SHP77 (cell line): Measurements from ENCODE around the gene JAG1.
A peak's percentile ranks its signal among the peaks of the same experiment; 100 is the strongest.

ENCODE experiments used
- DNase-seq, 2 experiments: peaks; one replicate each; lab custom pipeline; 2025; lab: John Stamatoyannopoulos, UW

Gene JAG1

DNA sequence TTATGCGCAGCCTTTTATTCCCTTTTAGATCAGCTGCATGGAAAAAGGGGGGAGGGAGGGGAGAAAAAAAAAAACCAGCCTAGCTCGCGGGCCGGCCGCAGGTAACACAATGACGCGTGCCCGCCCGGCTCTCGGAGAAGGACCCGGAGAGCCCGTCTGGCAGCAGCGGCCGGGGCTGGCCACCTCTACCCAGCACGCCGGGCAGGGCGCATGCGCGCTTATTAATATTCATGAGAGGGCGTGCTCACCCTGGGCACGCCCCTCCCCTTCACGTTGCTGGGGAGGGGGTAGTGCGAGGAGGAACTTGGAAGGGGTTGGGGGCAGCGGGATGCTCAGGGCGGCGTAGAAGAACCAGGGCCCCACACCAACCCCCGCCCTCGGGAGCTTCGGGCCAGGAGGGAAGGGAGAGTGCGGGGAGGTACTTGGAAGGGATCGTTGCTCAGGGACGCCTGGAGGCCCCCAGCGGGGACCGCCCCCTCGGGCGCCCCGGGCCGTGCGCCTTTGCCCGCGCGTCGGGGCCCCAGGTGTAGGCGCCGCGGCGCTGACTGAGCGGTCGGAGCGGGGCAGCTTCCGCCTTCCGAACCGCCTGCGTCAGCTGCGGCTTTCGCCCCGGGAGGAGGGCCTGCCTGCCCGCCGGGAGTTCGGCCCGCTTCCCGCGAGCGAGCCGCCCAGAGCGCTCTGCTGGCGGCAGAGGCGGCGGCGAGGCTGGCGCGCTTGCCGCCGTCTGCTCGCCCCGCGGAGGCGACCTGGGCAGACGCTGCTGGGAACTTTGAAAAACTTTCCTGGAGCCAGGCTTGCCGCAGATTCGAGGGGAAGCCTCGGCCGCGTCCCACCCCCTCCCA lies at the start of gene JAG1:
Gene JAG1 (minus strand): TSS at position 158 of the 842 bp plus-strand sequence. CDS start 469 bp downstream, outside the sequence.
- DNase-seq = peak; percentile 89 to 94

- DNase-seq = no peak
Measured at GRCh38 chr20:10721976-10722375, 48.2 kb upstream of the JAG1 start.

- DNase-seq = no peak
Measured at GRCh38 chr20:10721137-10721896, 47.5 kb upstream of the JAG1 start.

DNA sequence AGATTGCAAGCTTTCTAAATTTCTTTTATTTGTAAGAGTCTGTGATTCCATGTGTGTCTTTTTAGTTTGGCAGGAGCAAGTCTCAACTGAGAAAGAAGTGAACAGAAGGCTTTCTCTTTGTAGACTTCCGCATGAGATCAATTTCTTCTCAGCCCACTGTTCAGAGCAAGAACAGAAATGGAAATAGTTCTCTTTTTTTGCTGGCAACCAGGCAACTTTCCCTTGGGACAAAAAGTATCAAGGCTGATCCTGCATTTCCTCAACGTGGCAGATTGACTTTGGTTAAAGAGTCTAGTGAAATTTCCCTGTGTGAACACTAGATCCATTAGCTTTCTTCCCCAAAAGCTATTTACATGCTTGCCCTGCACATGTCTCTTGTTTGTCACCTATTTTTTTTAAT lies 46.8 kb upstream of the JAG1 start:
- no peak for DNase-seq

DNA sequence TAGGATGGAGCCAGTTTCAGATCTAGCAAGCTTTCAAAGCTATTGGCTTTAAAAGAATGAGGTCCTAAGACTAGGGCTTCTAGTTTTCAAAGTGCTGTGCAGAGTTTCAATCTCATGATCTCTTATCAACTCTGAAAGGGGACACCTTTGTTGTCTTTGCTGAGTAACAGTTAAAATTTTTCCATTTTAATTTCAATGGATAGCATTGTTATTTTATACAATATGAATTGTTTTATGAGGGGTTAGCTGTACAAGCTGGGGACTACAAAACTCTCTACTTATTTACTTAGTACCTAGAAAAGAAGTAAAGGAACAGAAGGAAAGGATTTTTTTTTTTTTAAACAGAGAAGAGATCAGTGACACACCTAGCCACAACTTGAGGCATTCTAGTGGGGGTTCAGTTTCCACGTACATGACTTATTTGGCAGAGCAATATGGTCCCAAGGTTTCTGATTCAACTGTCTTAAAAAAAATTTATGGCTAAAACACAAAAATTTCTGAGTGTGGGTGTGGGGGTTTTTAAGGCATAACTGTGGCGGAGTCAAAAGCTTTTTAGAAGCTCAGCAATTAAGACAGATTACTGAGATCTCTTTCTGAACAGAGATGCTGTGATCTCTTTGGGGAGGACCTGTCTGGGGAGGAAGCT lies 46.1 kb upstream of the JAG1 start:
- DNase-seq = no peak

DNA sequence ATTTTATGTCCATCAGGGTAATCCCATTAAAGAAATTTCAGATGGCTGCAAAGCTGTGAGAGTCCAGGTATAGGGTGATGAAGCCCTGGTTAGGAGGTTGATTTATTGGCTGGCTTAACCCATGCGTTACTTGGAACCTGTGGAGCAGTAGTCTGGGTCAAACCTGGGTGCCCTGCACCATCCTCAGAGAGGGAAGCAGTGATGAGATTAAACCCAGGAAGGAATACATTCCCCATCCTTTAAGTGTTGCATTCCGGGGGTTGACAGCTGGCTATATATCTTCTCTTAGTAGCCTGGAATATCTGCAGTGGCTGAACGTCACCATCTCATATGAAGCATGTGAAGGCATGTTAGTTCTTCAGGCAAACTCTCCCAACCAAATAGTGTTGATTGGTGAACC lies 44.9 kb upstream of the JAG1 start:
- DNase-seq = no peak

DNA sequence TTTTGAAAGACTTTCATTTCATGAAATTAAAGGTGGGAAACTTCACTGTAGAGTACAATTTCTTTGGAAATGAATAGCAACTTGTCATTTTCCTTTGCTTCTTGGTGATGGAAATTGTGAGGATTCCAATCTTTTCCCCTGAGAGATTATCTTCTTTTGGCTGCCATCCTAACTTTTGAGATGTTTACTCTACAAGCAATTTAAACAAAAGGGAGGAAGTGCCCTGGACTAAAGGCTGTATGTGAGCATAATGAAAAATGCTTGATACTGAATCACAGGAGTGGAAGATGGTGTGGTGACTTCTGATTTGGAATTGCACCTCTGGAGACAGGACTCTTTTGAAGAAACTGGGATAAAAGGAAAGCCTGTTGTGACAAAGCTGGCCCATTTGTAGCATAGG lies 43.1 kb upstream of the JAG1 start:
- no peak for DNase-seq

GRCh38 chr20:10715035-10715434 lies 41.2 kb upstream of the JAG1 start:
- peak in 1 of 2 experiments; percentile 7 for DNase-seq

DNA sequence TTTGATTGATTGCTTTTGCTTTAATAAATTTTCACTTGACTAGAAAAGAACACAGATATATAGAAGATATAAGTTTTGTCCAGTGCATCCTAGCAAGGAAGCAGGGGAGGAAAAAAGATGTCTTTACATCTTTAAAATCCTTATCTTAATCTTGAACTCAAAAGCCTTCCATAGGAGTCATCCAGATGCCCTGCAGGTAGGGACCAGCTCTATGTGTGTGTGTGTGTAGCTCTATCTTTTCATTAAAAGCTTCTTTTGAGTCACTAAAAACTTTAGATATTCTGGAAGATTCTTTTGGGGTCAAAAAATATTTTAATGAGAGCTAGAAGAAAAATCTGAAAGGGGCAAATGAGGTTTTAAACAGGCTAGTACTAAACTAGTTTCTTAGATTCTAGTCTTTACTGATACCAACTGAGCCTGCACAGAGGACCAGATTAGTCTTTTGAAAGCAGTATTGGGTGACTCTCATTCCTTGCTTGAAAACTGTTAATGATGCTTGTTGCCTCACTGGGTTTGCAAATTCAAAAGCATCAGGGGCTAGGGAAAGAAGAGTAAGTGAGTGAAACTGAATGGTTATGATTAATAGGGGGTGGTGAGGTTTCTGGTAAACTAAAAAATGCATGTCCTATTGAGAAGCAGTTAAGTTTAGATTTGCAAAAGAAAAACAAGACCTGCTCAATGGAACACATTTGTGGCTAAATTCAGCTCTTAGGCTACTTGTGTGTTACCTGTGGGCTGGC lies 40.6 kb upstream of the JAG1 start:
- no peak for DNase-seq

DNA sequence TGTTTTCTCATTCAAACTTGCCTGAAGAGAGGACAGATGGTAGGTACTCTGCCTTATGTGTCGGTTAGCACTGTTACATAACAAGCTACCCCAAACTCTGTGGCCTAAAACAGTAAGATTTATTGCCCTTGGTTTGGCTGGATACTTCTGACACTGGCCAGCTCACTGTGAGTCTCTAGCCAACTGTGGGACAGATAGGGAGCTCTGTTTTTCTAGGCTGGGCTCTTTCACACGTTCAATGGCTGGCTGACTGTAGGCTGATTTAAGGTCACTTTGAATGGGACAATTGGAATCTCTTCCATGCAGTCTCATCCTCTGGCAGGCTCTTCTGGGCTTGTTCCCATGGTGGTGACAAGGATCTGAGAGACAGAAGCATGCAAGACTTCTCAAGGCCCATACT lies 39.4 kb upstream of the JAG1 start:
- no peak for DNase-seq

DNA sequence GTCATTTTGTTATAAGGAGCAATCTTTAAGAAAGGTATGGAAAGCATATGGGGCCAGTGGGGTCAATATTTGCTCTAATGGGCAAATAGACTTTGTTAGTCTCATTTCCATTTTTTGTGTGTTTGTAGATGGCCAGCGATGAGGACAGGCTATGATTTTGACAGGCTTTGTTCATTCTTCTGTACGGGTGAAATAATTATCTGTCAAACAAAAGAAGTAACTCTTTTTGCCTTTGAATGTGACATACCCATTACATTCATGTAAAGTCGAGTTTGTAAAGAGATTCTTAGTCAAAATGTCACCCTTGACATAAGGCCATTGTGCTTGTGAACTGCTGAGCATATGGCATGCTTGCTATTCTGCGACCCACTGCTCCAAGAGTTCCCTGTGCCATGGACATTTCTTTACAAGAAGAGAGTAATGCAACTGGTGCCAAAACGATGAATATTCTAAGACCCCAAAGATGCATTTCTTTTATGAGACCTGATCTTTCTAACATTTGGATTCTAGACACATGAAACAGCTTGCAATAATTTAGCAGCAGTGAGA lies 38.2 kb upstream of the JAG1 start:
- no peak for DNase-seq

DNA sequence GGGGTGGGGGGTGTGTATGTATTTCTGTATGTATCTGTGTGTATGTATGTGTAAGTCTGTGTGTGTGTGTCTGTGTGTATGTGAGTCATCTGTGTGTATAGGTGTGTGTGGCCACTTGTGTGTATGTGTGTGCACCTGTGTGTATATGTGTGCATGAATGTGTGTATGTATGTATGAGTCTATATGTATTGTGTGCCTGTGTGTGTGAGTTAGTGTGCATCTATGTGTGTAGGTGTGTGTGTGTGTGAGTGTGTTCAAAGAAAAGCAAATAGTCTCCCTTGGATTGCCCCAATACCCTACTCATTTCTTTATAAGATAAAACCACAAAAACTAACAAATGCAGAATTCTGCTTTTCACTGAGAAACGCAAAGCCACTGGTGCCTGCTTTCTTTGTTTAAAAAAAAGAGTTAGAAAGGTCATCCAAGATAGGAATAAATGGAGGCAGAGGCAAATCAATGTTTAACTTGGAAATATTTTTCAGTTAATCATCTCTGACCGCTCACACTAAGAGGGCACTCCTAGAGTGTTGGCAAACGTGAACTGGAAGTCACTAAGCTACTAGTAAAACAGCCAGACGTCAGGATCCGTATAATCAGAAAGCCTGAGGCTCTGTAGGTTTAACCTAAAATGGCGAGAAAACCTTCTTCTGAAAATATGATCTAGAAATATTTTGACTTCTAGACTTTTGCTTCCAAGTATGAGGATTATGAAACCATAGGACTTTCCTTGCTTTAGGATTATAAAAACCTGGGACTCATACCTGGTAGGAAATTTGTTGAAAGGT lies 37.4 kb upstream of the JAG1 start:
- no peak for DNase-seq

DNA sequence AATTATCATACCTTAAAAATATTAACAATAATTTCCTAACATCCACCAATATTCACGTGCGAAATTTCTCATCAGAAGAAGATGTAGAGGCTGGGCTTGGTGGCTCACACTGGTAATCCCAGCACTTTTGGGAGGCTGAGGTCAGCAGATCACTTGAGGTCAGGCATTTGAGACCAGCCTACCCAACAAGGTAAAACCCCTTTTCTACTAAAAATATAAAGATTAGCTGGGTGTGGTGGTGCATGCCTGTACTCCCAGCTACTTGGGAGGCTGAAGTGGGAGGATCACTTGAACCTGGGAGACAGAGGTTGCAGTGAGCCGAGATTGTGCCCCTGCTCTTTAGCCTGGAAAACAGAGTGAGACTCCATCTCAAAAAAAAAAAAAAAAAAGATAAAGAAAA lies 36.1 kb upstream of the JAG1 start:
- no peak for DNase-seq

DNA sequence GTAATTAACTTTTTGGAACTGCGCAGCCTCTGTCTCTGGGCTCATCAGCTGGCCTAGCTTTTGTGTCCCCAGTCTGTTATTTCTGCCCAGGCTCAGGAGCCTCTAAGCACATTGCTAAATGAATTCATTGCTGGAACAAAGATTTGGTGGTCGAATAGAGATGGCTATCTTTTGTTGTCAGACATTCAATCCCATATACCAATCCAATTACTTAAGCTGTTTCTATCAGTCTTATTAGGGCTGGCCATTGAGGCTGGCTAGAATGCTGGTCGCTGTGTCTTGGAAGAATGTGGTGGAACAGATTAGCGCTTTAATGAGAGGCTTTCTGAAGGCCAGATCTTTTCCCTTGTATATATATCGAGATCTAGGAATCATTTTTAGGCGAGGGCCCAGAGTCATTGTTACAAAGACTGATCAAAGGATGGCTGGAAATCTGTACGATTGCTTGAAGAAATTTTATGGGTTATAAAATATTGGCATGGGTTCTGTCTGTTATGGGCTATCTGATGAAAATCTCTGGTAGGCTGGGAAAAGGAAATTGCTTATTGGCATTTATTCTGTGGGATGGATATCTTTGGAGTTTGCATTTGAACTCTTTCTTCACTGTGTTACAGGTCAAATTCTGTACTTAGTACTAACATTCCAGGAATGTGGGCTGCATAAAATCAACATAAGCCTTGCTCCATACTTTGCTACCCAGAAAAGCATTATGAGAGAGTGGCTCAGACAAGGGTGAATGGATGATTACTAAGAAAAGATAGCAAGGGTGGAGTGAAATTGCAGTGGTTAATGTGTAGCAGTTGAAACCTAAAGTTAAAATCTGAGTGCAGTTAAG lies 34.8 kb upstream of the JAG1 start:
- no peak for DNase-seq

- no peak for DNase-seq
Measured at GRCh38 chr20:10707791-10708190, 34.0 kb upstream of the JAG1 start.

GRCh38 chr20:10707068-10707467 lies 33.3 kb upstream of the JAG1 start:
- no peak for DNase-seq

DNA sequence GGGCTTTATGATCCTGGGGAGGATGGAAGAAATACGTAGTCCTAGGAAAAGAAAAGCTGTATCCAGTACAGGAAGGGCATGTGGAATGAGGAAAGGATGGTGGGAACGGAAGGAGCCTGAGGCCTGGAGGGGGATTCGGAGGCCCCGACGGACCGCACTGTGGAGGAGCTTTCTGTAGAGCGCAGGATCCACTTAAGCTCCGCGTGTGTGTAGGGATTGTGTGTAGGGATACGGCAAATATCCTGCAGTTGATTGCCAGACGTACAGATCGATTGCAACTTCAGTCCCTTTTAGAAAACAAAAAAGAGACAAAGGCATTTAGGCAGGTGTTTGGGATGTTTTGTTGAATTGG lies 32.6 kb upstream of the JAG1 start:
- no peak for DNase-seq

DNA sequence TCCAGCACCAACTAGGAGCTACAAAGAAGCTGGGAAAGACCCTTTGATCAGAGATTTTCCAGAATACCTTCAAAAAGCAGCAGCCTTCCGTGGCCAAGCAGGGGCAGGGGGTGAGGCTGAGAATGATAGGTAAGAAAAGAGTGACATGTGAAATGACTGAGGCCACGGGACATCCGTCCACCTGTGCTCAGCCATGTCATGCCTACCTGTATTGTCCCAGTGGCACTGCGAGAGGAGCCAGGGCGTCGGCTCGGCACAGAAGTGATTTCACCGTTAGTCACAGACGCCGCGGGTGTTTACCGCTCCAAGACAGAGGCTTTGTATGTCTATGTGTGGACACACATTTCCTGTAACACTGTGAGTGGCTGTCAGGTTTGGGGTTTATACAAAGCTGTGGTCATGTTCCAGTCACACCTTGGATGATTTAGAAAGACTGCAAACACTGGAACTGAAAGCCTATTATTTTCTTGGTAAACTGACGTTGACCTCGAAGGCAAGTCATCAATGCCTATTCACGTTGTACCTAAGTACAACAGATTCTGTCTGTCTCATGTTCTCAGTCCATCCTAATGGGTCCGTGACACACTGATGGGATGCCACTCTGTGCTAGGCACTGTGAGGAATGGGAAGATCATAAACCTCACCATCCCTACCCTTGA lies 32.1 kb upstream of the JAG1 start:
- no peak for DNase-seq

DNA sequence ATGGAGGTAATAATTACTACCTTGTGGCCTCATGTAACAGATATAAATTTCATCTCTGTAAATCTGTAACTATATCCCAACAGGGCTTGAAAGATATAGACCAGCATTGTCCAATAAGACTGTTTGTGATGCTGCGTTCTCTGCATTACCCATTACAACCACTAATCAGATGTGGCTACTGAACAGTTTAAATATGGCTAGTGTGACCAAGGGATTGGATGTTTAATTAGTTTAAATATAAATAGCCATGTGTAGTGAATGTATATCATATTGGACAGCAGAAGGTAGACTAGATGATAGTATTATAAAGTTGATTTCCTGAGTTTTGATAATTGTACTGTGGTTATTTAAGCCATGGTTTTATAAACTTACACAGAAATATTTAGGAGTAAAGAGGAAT lies 27.8 kb upstream of the JAG1 start:
- no peak for DNase-seq

DNA sequence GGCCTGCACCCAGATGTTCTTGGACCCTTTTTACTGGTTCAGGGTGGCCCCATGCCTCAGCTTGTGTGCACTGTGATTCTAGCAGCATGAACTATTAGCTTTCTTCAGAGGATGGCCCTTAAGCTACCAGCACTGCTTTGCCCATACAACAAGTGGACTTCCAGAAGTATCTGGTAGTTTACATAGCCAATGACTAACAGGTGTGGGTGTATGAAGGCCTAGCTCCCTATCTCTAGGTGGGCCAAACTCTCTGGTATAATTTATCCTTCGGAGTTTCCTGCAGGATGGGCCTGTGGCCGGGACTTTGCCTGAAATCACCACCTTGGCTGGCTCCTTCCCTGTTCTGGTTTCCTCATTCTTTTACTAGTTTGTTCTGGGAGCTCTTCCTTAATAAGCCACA lies 26.1 kb upstream of the JAG1 start:
- no peak for DNase-seq
